Astrocyte (in vitro differentiated cells and primary cell): ENCODE data around the gene FAM120B. TPM values are rescaled to one million over a fixed set of nuclear protein-coding genes. Genes with fewer than 3 reads are reported as not detected.
"Not testable (repeated sequence)": the region's sequence is repeated elsewhere in the genome, so short reads cannot be mapped to it uniquely, and the experiment has no call there.

Experiments
- DNase-seq: peaks from one replicate; pipeline ENCODE4 v3.0.0-alpha.2; 2010; ENCODE audit warnings: low read depth
- FAIRE-seq: peaks from 2 replicates; lab custom pipeline; 2011; peaks lifted over from hg19 to GRCh38; lab: Jason Lieb, UNC
- H2AFZ ChIP-seq: 2 replicates; pipeline ENCODE4 v1.6.0; 2012; ENCODE audit warnings: low read depth, low read length, inconsistent platforms
- H3K27ac ChIP-seq: 2 replicates; pipeline ENCODE4 v1.5.1; 2011; ENCODE audit warnings: low read depth, low read length, inconsistent platforms
- H3K27me3 ChIP-seq: 2 replicates; pipeline ENCODE4 v1.6.0; 2011; ENCODE audit warnings: low read length, inconsistent platforms; ENCODE audit not compliant: insufficient read depth
- H3K36me3 ChIP-seq: 2 replicates; pipeline ENCODE4 v1.5.1; 2011; ENCODE audit warnings: low read length, inconsistent platforms; ENCODE audit not compliant: insufficient read depth
- H3K4me1 ChIP-seq: 2 replicates; pipeline ENCODE4 v1.5.1; 2011; ENCODE audit warnings: low read length, inconsistent platforms; ENCODE audit not compliant: insufficient read depth
- H3K4me2 ChIP-seq: 2 replicates; pipeline ENCODE4 v1.6.0; 2012; ENCODE audit warnings: low read length, inconsistent platforms
- H3K4me3 ChIP-seq: 2 replicates; pipeline ENCODE4 v1.5.1; 2011; ENCODE audit warnings: low read depth, mild to moderate bottlenecking, low read length, inconsistent platforms; ENCODE audit not compliant: insufficient read depth
- H3K79me2 ChIP-seq: 2 replicates; pipeline ENCODE4 v1.6.0; 2012; ENCODE audit warnings: mild to moderate bottlenecking, low read length, inconsistent platforms; ENCODE audit not compliant: insufficient read depth
- H3K9ac ChIP-seq: 2 replicates; pipeline ENCODE4 v1.6.0; 2012; ENCODE audit warnings: mild to moderate bottlenecking, low read length, inconsistent platforms
- H3K9me3 ChIP-seq: 2 replicates; pipeline ENCODE4 v1.5.1; 2012; ENCODE audit warnings: low read depth, mild to moderate bottlenecking, low read length, inconsistent platforms; ENCODE audit not compliant: insufficient read depth
- H4K20me1 ChIP-seq: 2 replicates; pipeline ENCODE4 v1.6.0; 2012; ENCODE audit warnings: low read length, inconsistent platforms; ENCODE audit not compliant: insufficient read depth
- H3K27ac Mint-ChIP-seq: one replicate; pipeline ENCODE4 v1.8.0; 2021; ENCODE audit warnings: mild to moderate bottlenecking, mixed read lengths; ENCODE audit not compliant: unreplicated experiment
- H3K27me3 Mint-ChIP-seq: one replicate; pipeline ENCODE4 v1.8.0; 2021; ENCODE audit warnings: low read depth, mixed read lengths; ENCODE audit not compliant: unreplicated experiment
- H3K36me3 Mint-ChIP-seq: one replicate; pipeline ENCODE4 v1.8.0; 2021; ENCODE audit warnings: low read depth, mixed read lengths; ENCODE audit not compliant: unreplicated experiment
- H3K4me1 Mint-ChIP-seq: one replicate; pipeline ENCODE4 v1.8.0; 2021; ENCODE audit warnings: low read depth, mixed read lengths; ENCODE audit not compliant: unreplicated experiment
- H3K4me3 Mint-ChIP-seq: one replicate; pipeline ENCODE4 v1.8.0; 2021; ENCODE audit warnings: mild to moderate bottlenecking, moderate library complexity, mixed read lengths; ENCODE audit not compliant: unreplicated experiment
- H3K9me3 Mint-ChIP-seq: one replicate; pipeline ENCODE4 v1.8.0; 2021; ENCODE audit warnings: mild to moderate bottlenecking, mixed read lengths; ENCODE audit not compliant: unreplicated experiment
- EZH2 ChIP-seq: IDR thresholded peaks from 2 replicates; pipeline ENCODE4 v1.6.1; 2012; ENCODE audit warnings: mild to moderate bottlenecking, low read length, inconsistent platforms; ENCODE audit not compliant: insufficient read depth
- total RNA-seq: library from RNA; stranded (reverse); gene quantifications from 2 replicates; pipeline ENCODE4 v1.2.1, GENCODE V29; 2021
- TF ChIP-seq, protein P1 (sequence below): IDR thresholded peaks from 2 replicates; pipeline ENCODE4 v1.5.1; 2011; ENCODE audit warnings: low read depth, mild to moderate bottlenecking, inconsistent platforms, low read length, moderate library complexity; ENCODE audit not compliant: insufficient read depth

FAM120B gene
- total RNA-seq, 1 donor from 2014 or later = 29.8 TPM

- Mint-ChIP-seq H3K27me3 (no peaks in the 10 kb centered on the region), H3K4me3 (no peak overlapping the region), H3K36me3 (peaks cover 47% of the 10 kb centered on the region), H3K4me1 (peaks cover 19% of the 10 kb centered on the region), H3K9me3 (peaks cover 17% of the 10 kb centered on the region), H3K27ac (no peak overlapping the region)
- H3K4me1 ChIP-seq = peaks cover 15% of the 10 kb centered on the region
- no peak for DNase-seq
- TF ChIP-seq EZH2 = no peak
- TF ChIP-seq, protein P1, sequence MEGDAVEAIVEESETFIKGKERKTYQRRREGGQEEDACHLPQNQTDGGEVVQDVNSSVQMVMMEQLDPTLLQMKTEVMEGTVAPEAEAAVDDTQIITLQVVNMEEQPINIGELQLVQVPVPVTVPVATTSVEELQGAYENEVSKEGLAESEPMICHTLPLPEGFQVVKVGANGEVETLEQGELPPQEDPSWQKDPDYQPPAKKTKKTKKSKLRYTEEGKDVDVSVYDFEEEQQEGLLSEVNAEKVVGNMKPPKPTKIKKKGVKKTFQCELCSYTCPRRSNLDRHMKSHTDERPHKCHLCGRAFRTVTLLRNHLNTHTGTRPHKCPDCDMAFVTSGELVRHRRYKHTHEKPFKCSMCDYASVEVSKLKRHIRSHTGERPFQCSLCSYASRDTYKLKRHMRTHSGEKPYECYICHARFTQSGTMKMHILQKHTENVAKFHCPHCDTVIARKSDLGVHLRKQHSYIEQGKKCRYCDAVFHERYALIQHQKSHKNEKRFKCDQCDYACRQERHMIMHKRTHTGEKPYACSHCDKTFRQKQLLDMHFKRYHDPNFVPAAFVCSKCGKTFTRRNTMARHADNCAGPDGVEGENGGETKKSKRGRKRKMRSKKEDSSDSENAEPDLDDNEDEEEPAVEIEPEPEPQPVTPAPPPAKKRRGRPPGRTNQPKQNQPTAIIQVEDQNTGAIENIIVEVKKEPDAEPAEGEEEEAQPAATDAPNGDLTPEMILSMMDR = no peak
- H4K20me1 ChIP-seq = peaks cover 29% of the 10 kb centered on the region
- no peaks in the 10 kb centered on the region for H3K27me3 ChIP-seq
- peaks cover 29% of the 10 kb centered on the region for H3K79me2 ChIP-seq
- no peak for FAIRE-seq
- no peak overlapping the region for H3K9ac ChIP-seq
- no peak overlapping the region for H3K4me2 ChIP-seq
- H3K36me3 ChIP-seq = peaks cover 33% of the 10 kb centered on the region
- H3K4me3 ChIP-seq = no peak overlapping the region
- H3K27ac ChIP-seq = no peak overlapping the region
- H3K9me3 ChIP-seq = peaks cover 4% of the 10 kb centered on the region
- no peak overlapping the region for H2AFZ ChIP-seq
These were observed 40.5 kb downstream of the FAM120B start for GRCh38 chr6:170347091-170347490.

- no peak for DNase-seq
- H3K4me3 Mint-ChIP-seq = no peak overlapping the region
- H3K27ac ChIP-seq = no peak overlapping the region
These were observed 41.4 kb downstream of the FAM120B start for GRCh38 chr6:170347975-170348374.

GRCh38 chr6:170351456-170351855 is 44.9 kb downstream of the FAM120B start:
- DNase-seq, H3K9ac ChIP-seq, H3K4me2 ChIP-seq, H3K4me3 ChIP-seq, H3K4me3 Mint-ChIP-seq, H2AFZ ChIP-seq, H3K27me3 ChIP-seq, H4K20me1 ChIP-seq, H3K4me1 ChIP-seq, H3K27ac ChIP-seq, H3K4me1 Mint-ChIP-seq, H3K27me3 Mint-ChIP-seq, H3K9me3 ChIP-seq, FAIRE-seq, H3K27ac Mint-ChIP-seq: not testable (repeated sequence)
- Histone ChIP-seq H3K79me2 (peaks cover 18% of the 10 kb centered on the region), H3K36me3 (peaks cover 27% of the 10 kb centered on the region)
- H3K9me3 Mint-ChIP-seq = peaks cover 26% of the 10 kb centered on the region
- peaks cover 48% of the 10 kb centered on the region for H3K36me3 Mint-ChIP-seq

More at GRCh38 chr6:170347975-170348374, 41.4 kb downstream of the FAM120B start:
- no peak overlapping the region for H3K27ac Mint-ChIP-seq
- H3K4me2 ChIP-seq = no peak overlapping the region
- H3K4me1 ChIP-seq = peaks cover 15% of the 10 kb centered on the region
- no peak overlapping the region for H3K4me3 ChIP-seq
- no peaks in the 10 kb centered on the region for H3K27me3 ChIP-seq
- H3K9ac ChIP-seq = no peak overlapping the region
- TF ChIP-seq, protein P1 = no peak
- TF ChIP-seq EZH2 = no peak
- peaks cover 22% of the 10 kb centered on the region for H4K20me1 ChIP-seq
- peaks cover 49% of the 10 kb centered on the region for H3K36me3 Mint-ChIP-seq
- H3K9me3 Mint-ChIP-seq = peaks cover 24% of the 10 kb centered on the region
- H3K36me3 ChIP-seq = peaks cover 30% of the 10 kb centered on the region
- FAIRE-seq = no peak
- no peaks in the 10 kb centered on the region for H3K27me3 Mint-ChIP-seq
- no peak overlapping the region for H2AFZ ChIP-seq
- peaks cover 29% of the 10 kb centered on the region for H3K79me2 ChIP-seq
- H3K4me1 Mint-ChIP-seq = peaks cover 19% of the 10 kb centered on the region
- H3K9me3 ChIP-seq = peaks cover 4% of the 10 kb centered on the region

DNA sequence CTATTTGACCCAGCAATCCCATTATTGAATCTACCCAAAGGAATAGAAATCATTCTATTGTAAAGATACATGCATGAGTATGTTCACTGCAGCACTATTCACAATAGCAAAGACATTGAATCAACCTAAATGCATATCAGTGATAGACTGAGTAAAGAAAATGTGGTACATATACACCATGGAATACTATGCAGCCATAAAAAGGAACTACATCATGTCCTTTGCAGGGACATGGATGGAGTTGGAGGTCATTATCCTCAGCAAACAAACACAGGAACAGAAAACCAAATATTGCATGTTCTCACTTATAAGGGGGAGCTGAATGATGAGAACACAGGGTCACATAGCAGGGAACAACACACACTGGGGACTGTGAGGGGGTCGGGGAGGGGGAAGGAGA is 48.6 kb downstream of the FAM120B start:
- not testable (repeated sequence) for H3K4me1 ChIP-seq, H3K27me3 Mint-ChIP-seq, H3K79me2 ChIP-seq, H3K4me1 Mint-ChIP-seq, H3K4me3 Mint-ChIP-seq, H3K9me3 ChIP-seq, FAIRE-seq, DNase-seq, H3K9ac ChIP-seq, H3K4me2 ChIP-seq, H3K27me3 ChIP-seq, H3K4me3 ChIP-seq, H3K27ac Mint-ChIP-seq, H2AFZ ChIP-seq, H3K27ac ChIP-seq
- Mint-ChIP-seq H3K36me3 (peaks cover 48% of the 10 kb centered on the region), H3K9me3 (peaks cover 23% of the 10 kb centered on the region)
- Histone ChIP-seq H3K36me3 (peaks cover 19% of the 10 kb centered on the region), H4K20me1 (peaks cover 12% of the 10 kb centered on the region)
